GM18508 (cell line): ENCODE results near the gene ZAR1.
"Not testable (repeated sequence)": the region's sequence is repeated elsewhere in the genome, so short reads cannot be mapped to it uniquely, and the experiment has no call there.

Source experiments
- ATAC-seq: cut with Tn5 transposase; IDR thresholded peaks from one replicate; pipeline ENCODE4 v1.9.1; 2021; ENCODE audit warnings: moderate number of reproducible peaks; ENCODE audit not compliant: insufficient read depth, unreplicated experiment

ZAR1 gene

GRCh38 chr4:48490012-48490679, at the start of gene ZAR1:
Gene ZAR1, plus strand, starts transcription at chr4:48490252. Its CDS starts 40 bp downstream, at chr4:48490292.
- no peak for ATAC-seq

- ATAC-seq: not testable (repeated sequence)
Observed at GRCh38 chr4:48440914-48441313, 49.1 kb upstream of the ZAR1 start.

GRCh38 chr4:48445704-48446103, 44.3 kb upstream of the ZAR1 start:
- ATAC-seq: no peak

- ATAC-seq: no peak
Observed at GRCh38 chr4:48446642-48447041, 43.4 kb upstream of the ZAR1 start.

GRCh38 chr4:48449151-48449550, 40.9 kb upstream of the ZAR1 start:
- ATAC-seq: no peak

GRCh38 chr4:48450740-48451139, 39.3 kb upstream of the ZAR1 start:
- ATAC-seq: no peak

GRCh38 chr4:48451656-48452055, 38.4 kb upstream of the ZAR1 start:
- not testable (repeated sequence) for ATAC-seq

GRCh38 chr4:48454591-48454990, 35.5 kb upstream of the ZAR1 start:
- no peak for ATAC-seq

- ATAC-seq: no peak
Observed at GRCh38 chr4:48461000-48461399, 29.1 kb upstream of the ZAR1 start.

- no peak for ATAC-seq
Observed at GRCh38 chr4:48462363-48462762, 27.7 kb upstream of the ZAR1 start.

GRCh38 chr4:48467442-48467841, 22.6 kb upstream of the ZAR1 start:
- no peak for ATAC-seq

GRCh38 chr4:48467891-48468290, 22.2 kb upstream of the ZAR1 start:
- ATAC-seq: no peak

GRCh38 chr4:48470137-48470536, 19.9 kb upstream of the ZAR1 start:
- ATAC-seq: no peak

GRCh38 chr4:48470570-48470969, 19.5 kb upstream of the ZAR1 start:
- ATAC-seq: no peak

- ATAC-seq: no peak
Observed at GRCh38 chr4:48472794-48473193, 17.3 kb upstream of the ZAR1 start.

GRCh38 chr4:48475770-48476169, 14.3 kb upstream of the ZAR1 start:
- ATAC-seq: no peak

GRCh38 chr4:48478273-48478672, 11.8 kb upstream of the ZAR1 start:
- ATAC-seq: no peak

- no peak for ATAC-seq
Observed at GRCh38 chr4:48481581-48481980, 8.5 kb upstream of the ZAR1 start.

GRCh38 chr4:48483006-48483776, 6.9 kb upstream of the ZAR1 start, which contains the start of gene SLC10A4:
Gene SLC10A4, plus strand, starts transcription at chr4:48483343. Its CDS starts 219 bp downstream, at chr4:48483562.
- ATAC-seq: no peak

- no peak for ATAC-seq
Observed at GRCh38 chr4:48483777-48484493, 6.1 kb upstream of the ZAR1 start.
